Globus pallidus (tissue), 1 donor: ENCODE results near the gene UQCR10.

Source experiments
- DNase-seq: peaks from one replicate; pipeline ENCODE4 v3.0.0-alpha.2; 2015; ENCODE audit warnings: low spot score

UQCR10 gene

GRCh38 chr22:29767171-29768051 is at the start of gene UQCR10:
UQCR10 (plus strand) TSS chr22:29767369; CDS start chr22:29767399, 30 bp downstream.
- peak; percentile 92 for DNase-seq

GRCh38 chr22:29717789-29718188 is 49.4 kb upstream of the UQCR10 start:
- no peak for DNase-seq

DNA sequence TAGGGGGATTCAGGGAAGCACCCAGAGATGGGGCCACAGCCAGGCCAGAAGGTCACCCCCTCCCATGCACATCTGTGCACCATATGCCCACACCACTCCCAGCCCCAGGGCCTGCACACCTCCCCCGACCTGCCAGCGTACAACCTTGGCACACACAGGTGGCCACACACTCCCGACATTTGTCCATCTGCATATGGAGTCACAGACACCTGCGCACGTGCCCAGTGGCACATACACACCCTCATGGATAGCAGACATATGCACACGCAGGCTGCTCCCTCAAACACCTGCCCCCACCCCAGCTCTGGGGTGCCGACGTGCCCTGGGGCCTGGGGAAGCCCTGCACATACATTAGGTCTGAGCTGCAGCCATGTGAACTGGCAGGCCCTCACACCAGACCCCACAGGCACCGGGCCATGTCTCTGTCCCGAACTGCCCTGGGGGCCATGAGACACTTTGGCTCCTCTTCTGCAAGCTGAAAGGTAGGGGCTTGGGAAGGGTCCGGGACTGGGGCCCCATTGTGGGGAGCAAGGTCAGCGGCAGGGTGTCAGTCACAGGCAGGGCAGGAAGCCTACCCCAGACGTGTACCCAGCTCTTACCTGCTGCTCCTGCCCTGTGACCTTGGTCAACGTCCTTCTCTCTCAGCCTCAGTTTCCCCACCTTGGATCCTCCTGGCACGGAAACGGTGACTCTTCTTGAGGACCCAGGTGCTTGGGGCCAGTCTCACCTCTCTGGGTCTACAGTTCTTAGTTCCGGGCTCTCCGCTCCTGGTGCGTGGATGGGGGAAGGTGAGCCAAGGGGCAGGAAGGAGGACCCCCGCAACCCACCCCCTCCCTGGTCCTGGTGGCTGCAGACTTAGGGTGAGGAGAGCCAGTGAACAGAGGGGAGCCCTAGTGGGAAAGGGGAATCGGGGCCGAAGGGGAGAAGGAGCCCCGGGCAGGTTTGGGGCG is 47.9 kb upstream of the UQCR10 start:
- DNase-seq, result no peak

GRCh38 chr22:29719899-29720645 is 47.1 kb upstream of the UQCR10 start, which contains the start of gene CABP7:
CABP7 (plus strand) TSS chr22:29720003; CDS start chr22:29720425, 422 bp downstream.
- DNase-seq, result no peak

GRCh38 chr22:29720811-29721323 is 46.3 kb upstream of the UQCR10 start:
- DNase-seq, result no peak

GRCh38 chr22:29722151-29722550 is 45.0 kb upstream of the UQCR10 start:
- DNase-seq, result no peak

- no peak for DNase-seq
Measured at GRCh38 chr22:29722587-29722986, 44.6 kb upstream of the UQCR10 start.

GRCh38 chr22:29723766-29724165 is 43.4 kb upstream of the UQCR10 start:
- no peak for DNase-seq

GRCh38 chr22:29724843-29725242 is 42.3 kb upstream of the UQCR10 start:
- DNase-seq, result no peak

DNA sequence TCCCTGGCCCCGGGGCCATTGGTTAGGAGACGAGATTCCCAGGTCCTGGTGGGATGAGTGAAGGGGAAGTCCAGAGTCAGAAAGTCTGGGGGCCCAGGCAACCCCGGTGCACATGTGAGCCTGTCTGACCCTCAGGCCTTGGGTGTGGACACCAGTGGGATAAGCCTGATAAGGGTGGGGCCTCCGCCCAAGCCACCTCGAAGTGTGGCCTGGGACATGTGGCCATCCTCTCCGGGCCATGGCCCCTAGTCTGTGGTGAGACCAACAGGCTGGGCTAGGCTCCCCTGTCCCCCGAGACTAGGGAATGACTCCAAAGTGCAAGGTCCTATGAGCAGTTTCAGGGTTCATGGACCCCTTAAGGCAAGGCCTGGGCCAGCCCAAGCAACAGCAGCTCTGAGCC is 41.1 kb upstream of the UQCR10 start:
- DNase-seq, result no peak

GRCh38 chr22:29726512-29727130 is 40.5 kb upstream of the UQCR10 start:
- no peak for DNase-seq

- DNase-seq, result no peak
Measured at GRCh38 chr22:29727131-29727523, 40.0 kb upstream of the UQCR10 start.

- no peak for DNase-seq
Measured at GRCh38 chr22:29729161-29729560, 38.0 kb upstream of the UQCR10 start.

- no peak for DNase-seq
Measured at GRCh38 chr22:29731058-29731850, 35.9 kb upstream of the UQCR10 start.

DNA sequence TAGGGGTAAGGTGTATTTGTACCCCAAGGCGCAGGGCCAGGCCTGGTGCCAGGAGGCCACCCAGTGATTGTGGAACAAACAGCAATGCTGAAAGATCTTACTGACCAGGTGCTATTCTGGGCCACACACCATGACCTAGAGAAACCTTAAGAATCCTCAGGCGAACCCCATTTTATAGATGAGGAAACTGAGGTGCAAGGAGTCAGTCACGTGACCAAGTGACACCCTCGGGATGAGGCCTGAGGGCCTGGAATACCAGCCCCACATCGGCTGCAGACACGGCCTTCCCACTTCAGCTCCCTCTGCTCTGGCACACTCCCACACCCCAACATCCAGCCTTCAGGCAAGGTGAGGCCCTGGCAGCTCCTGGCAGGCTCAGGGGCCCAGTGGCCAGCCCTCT is 34.3 kb upstream of the UQCR10 start:
- no peak for DNase-seq

DNA sequence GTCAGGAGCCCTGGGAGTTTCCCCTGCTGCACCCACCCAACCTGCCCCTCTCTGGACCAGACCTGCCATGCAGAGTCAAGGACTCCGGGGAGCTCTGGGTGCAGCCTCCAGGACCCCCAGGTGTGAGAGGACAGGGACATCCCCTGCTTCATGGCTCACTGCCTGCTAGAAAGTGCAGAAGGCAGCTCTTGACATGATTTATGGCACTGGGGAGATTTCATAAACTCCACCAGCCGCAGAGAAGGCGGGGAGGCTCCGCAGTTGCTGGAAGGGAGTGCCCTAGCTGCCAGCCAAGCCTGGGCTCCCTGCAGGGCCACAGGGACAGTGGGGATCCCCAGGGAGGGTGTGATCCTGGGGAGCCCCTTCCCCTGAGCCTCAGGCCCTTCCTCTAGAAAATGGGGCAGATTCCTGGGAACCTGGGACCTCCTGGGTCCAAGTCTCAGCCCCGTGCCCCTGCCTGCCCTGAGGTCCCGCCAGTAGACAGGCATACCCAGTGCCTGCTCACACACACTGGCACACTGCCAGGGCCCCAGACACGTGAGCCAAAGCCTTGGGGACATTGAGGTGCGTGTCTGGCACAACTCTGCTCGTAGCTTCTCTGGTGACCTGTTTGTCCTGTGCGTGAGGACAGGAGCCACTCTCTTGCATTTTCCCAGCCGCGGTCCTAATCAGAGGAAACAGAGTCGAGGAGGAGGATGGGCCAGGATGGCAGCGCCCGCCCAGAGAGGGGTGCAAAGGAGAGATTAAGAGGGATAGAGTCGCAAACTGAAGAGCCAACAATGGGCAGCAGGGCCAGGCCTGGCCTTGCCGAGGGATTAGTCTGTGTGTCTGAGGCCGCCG is 33.6 kb upstream of the UQCR10 start:
- DNase-seq, result no peak

DNA sequence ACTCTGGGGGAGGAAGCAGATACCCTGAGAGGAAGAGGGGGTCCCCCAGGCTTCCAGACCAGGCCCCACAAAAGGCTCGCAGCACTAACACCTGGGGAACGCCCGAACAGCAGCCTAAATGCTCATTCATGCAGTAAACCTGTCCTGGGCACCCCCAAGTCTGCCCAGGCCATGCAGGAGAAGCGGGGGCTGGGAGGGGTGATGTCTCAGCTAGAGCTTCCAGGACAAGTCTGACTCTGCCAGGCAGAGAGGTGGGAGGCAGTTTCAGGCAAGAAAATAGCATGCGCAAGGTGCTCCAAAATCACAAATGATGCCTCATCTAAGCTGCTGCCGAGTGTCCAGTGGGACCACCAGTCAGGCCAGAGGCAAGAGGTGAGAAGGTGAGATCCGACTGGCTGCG is 32.8 kb upstream of the UQCR10 start:
- DNase-seq, result no peak

- DNase-seq, result no peak
Measured at GRCh38 chr22:29734838-29735237, 32.3 kb upstream of the UQCR10 start.

DNA sequence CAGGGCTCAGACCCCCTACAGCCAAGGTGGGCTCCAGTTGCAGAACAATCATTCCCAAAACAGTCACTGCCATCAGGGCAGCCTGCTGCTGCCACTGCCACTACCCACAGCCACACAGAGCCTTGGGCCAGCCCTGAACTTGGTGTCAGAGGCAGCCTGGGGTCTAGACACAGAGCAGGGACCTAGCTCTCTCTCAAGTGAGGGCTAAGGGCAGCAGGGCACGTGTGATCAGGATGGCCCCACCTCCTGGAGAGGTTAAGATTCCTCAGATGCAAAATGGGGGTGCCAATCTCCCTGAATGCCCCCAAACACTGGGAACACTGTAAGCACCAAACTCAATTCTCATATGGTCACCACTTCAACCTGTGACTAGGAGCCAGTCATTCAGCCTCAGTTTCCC is 31.8 kb upstream of the UQCR10 start:
- no peak for DNase-seq
